Fibroblast of pulmonary artery (primary cell): Measurements from ENCODE around the gene STIP1.

ENCODE experiments used
- DNase-seq: peaks from one replicate; pipeline ENCODE4 v3.0.0-alpha.2; 2010; ENCODE audit warnings: low read depth
- H3K4me3 ChIP-seq: replicated peaks from 2 replicates; pipeline ENCODE4 v1.5.1; 2011; ENCODE audit warnings: low read depth, mild to moderate bottlenecking, control low read depth, low read length, moderate library complexity
- TF ChIP-seq, protein P1 (sequence below): IDR thresholded peaks from 2 replicates; pipeline ENCODE4 v1.5.1; 2011; ENCODE audit warnings: mild to moderate bottlenecking, control low read depth, low read length, inconsistent platforms; ENCODE audit errors: missing control alignments

The STIP1 gene

DNA sequence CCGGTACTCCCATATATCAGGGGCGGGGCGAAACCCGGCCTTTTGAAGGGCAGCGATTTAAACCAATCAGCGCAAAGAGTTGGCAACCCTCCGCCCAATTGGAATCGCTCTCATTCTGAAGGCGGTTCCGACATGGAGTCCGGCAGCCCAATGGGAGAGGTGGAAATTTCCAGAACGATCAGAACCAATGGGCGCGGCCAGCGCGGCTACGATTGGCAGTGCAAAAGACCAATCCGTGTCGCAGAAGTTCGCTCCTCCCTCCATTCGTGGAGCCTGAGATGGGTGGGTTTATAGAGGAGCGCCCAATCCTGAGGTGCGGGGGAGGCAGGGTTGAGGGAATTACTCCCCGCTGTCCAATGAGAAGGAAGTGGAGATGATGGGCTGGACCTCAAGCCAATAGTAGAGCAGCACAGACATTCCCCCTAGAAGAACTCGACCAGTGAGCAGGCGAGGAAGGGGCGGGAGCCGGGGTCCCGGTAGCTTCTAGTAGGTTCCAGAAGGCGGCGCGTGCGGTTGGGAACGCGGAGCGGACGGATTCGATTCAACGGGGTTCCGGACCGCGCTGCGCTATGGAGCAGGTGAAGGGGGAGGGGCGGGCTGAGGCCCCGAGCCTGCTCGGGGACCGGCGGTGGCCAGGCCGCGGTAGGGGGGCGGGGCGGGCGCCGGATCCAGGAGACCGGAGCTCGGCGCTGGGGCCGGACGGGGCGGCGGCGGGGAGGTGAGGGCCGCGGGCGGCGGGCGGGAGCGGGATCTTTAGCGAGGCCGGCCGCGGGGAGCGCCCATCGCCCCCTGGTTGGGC lies at the start of gene STIP1:
Gene STIP1 (plus strand): TSS at position 479 of the 799 bp plus-strand sequence. CDS start 91 bp downstream, at position 570.
- DNase-seq: peak; percentile 100
- H3K4me3 ChIP-seq: peak within 1 kb of the TSS; percentile 75
- TF ChIP-seq, protein P1, sequence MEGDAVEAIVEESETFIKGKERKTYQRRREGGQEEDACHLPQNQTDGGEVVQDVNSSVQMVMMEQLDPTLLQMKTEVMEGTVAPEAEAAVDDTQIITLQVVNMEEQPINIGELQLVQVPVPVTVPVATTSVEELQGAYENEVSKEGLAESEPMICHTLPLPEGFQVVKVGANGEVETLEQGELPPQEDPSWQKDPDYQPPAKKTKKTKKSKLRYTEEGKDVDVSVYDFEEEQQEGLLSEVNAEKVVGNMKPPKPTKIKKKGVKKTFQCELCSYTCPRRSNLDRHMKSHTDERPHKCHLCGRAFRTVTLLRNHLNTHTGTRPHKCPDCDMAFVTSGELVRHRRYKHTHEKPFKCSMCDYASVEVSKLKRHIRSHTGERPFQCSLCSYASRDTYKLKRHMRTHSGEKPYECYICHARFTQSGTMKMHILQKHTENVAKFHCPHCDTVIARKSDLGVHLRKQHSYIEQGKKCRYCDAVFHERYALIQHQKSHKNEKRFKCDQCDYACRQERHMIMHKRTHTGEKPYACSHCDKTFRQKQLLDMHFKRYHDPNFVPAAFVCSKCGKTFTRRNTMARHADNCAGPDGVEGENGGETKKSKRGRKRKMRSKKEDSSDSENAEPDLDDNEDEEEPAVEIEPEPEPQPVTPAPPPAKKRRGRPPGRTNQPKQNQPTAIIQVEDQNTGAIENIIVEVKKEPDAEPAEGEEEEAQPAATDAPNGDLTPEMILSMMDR: peak; percentile 49

DNA sequence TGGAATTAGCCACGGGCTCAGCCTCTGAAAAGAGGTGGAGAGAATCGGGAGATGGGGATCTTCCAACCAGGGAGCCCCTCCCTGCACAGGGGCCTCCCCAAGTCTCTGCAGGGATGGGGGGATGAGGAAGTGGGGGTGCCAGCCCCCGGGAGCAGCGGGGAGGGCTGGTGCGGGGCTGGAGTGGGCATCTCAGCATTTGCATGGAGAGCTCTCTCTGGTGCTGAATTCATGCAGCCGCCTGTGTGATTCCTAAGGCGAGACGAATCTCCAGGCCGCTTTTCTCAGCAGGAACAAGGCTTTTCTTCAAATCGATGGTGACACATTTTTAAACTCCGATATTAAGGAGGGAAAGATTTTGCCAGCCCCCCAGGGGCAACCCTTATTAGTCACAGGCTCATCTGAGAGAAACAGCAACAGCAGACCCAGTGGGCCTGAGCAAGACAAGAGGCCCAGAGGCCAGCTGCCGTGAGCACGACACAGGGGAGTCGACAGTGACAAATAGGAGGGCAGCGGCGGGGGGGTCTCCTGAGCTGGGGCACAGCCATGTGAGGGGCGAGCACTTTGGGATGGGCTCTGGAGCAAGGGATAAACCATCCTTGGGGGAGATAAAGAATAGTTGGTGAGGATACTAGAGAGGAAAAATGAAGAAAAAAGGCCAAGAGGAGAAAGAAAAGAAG lies 49.1 kb upstream of the STIP1 start:
- DNase-seq: no peak
- TF ChIP-seq, protein P1: no peak
- no peak overlapping the region for H3K4me3 ChIP-seq

DNA sequence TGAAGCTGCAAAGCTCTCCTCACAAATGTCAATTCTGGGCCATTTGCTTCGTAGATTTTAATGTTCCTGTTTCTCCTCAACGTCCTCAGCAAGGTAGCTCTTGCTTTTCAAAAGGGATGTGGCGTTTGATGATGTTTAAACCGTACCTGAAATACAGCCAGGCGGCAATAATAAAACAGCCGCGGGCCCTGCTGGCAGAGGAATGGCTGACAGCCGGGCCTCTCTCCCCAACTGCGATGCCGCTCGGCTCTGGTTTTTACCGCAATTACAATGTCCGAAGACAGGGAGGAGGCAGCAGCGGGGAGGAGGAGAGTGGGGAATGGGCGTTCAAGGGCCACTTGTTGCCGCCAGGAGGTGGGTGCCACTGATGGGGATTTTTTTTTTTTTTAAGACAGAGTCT lies 47.6 kb upstream of the STIP1 start:
- DNase-seq: no peak
- TF ChIP-seq, protein P1: no peak
- no peak overlapping the region for H3K4me3 ChIP-seq

DNA sequence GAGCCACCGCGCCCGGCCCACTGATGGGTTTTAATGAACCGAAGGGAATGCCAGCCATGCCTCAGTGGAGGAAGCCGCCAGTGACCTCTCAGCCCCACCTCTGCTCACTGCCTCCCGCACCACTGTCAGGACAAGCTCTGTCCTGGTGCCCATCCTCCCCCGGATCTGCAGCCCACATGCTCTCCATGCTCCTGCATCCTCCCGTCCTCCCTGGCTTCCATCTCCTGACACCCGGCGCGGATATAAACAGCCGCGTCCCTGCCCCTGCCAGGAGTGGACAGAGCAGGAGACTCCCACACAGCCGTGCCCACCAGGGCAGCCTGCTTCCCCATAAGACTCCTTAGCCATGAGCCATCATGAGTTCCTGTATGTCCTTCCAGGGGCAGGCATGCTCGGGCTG lies 46.9 kb upstream of the STIP1 start:
- TF ChIP-seq, protein P1: no peak
- DNase-seq: no peak
- H3K4me3 ChIP-seq: no peak overlapping the region

DNA sequence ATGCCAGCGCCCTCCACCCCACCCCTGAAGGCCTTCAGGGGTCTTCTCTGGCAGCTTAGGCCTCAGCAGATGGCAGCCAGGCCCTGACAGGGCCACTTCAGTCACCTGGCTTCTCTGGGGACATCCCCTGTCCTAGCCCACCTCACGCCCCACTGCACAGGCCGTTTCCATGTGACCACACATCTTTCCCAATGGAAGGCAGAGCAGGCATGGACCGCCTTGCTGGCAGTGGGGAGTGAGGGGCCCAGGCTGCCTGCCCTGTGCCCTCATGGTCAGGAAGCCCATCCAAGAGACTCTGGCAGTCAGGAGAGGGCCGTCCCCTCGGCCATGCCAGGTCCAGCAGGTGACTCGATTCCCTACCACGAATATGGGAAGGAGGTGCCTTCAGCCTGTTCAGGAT lies 45.9 kb upstream of the STIP1 start:
- no peak overlapping the region for H3K4me3 ChIP-seq
- no peak for DNase-seq
- TF ChIP-seq, protein P1: no peak

DNA sequence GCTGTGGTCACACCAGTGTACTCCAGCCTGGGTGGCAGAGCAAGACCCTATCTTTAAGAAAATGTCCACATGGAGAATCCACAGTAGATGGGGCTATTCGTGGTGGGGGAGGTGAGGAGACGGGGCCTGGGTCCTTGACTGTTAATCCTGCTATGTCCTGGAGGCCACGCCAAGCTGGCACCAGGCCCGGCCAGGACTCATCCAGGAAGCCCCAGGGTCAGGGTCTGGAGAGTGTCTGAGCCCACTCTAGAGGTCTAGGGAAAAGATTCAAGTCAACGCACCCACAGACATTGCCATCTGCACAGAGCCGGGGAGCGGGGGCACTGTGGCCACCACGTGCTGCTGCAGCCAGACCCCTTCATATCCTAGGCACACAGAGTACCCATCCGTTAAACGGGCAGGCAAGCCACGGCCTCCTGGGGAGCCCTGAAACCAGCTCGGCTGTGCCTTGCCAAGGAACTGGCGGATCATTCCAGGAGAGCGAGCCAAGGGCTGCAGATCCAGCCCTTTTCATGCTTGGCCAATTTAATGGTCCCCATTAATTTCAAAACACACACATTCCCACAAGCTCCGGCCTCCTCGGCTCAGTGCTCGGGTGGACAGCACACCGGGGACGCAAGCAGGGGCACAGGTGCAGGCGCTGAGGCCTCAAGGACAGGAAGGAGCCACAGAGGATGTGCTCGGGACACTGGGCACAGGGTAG lies 44.7 kb upstream of the STIP1 start:
- TF ChIP-seq, protein P1: no peak
- DNase-seq: no peak
- H3K4me3 ChIP-seq: no peak overlapping the region
